Neural progenitor cell (in vitro differentiated cells): Measurements from ENCODE around the gene SPINK5. TPM values are rescaled to one million over a fixed set of nuclear protein-coding genes. Genes with fewer than 3 reads are reported as not detected.

Source experiments
- DNase-seq: peaks from one replicate; pipeline ENCODE4 v3.0.0-alpha.2; 2016; ENCODE audit warnings: low spot score
- H2AFZ ChIP-seq: fragments of 200-600 bp; sonication (generic); replicated peaks from 2 replicates; pipeline ENCODE4 v1.6.1; 2016; ENCODE audit warnings: antibody characterized with exemption
- H3F3A ChIP-seq: fragments of 200-600 bp; sonication (generic); 2 replicates; pipeline ENCODE4 v1.6.1; 2016; ENCODE audit warnings: antibody characterized with exemption, low read depth
- H3K27ac ChIP-seq: fragments of 200-600 bp; sonication (generic); 2 replicates; pipeline ENCODE4 v1.5.1; 2016; ENCODE audit warnings: mild to moderate bottlenecking
- H3K27me3 ChIP-seq: fragments of 200-600 bp; sonication (generic); 2 replicates; pipeline ENCODE4 v1.6.1; 2016; ENCODE audit warnings: mild to moderate bottlenecking, moderate library complexity
- H3K36me3 ChIP-seq: fragments of 200-600 bp; sonication (generic); 2 replicates; pipeline ENCODE4 v1.5.1; 2016
- H3K4me1 ChIP-seq: fragments of 200-600 bp; sonication (generic); 2 replicates; pipeline ENCODE4 v1.6.1; 2016; ENCODE audit warnings: mixed run types
- H3K4me2 ChIP-seq: fragments of 200-600 bp; sonication (generic); 2 replicates; pipeline ENCODE4 v1.6.1; 2016
- H3K4me3 ChIP-seq: fragments of 200-600 bp; sonication (generic); 2 replicates; pipeline ENCODE4 v1.5.1; 2016
- H3K79me2 ChIP-seq: fragments of 200-600 bp; sonication (generic); 2 replicates; pipeline ENCODE4 v1.6.1; 2016; ENCODE audit warnings: low read depth
- H3K9ac ChIP-seq: fragments of 200-600 bp; sonication (generic); 2 replicates; pipeline ENCODE4 v1.6.1; 2016
- H3K9me3 ChIP-seq: fragments of 200-600 bp; sonication (generic); 2 replicates; pipeline ENCODE4 v1.5.1; 2016; ENCODE audit warnings: low read depth
- H4K20me1 ChIP-seq: fragments of 200-600 bp; sonication (generic); 2 replicates; pipeline ENCODE4 v1.6.1; 2016; ENCODE audit warnings: low read depth
- H3K27ac Mint-ChIP-seq: 3 replicates; pipeline ENCODE4 v1.8.0; 2021; ENCODE audit warnings: mixed read lengths
- H3K27me3 Mint-ChIP-seq: 2 replicates; pipeline ENCODE4 v1.8.0; 2022; ENCODE audit warnings: low read depth, mild to moderate bottlenecking, inconsistent platforms, moderate library complexity, mixed read lengths; ENCODE audit not compliant: insufficient read depth
- H3K36me3 Mint-ChIP-seq: 3 replicates; pipeline ENCODE4 v1.8.0; 2021; ENCODE audit warnings: mixed read lengths
- H3K4me1 Mint-ChIP-seq: 3 replicates; pipeline ENCODE4 v1.8.0; 2021; ENCODE audit warnings: mixed read lengths
- H3K4me3 Mint-ChIP-seq: 3 replicates; pipeline ENCODE4 v1.8.0; 2021; ENCODE audit warnings: mild to moderate bottlenecking, moderate library complexity, mixed read lengths
- H3K9me3 Mint-ChIP-seq: 3 replicates; pipeline ENCODE4 v1.8.0; 2020; ENCODE audit warnings: mixed read lengths
- CTCF ChIP-seq: fragments of 200-600 bp; sonication (generic); IDR thresholded peaks from 2 replicates; pipeline ENCODE4 v1.5.1; 2017; ENCODE audit warnings: antibody characterized with exemption, mild to moderate bottlenecking
- EZH2 ChIP-seq: fragments of 200-600 bp; sonication (generic); IDR thresholded peaks from 2 replicates; pipeline ENCODE4 v1.6.1; 2017; ENCODE audit warnings: antibody characterized with exemption, mild to moderate bottlenecking, moderate library complexity
- EZH2phosphoT487 ChIP-seq: fragments of 200-600 bp; sonication (generic); IDR thresholded peaks from 2 replicates; pipeline ENCODE4 v1.6.1; 2017; ENCODE audit warnings: antibody characterized with exemption
- total RNA-seq: library from RNA; depleted of rRNA; stranded (reverse); fragments of >200 nt; gene quantifications from 2 replicates; pipeline ENCODE4 v1.2.3, GENCODE V29; 2015; ENCODE audit warnings: low replicate concordance

The SPINK5 gene
- total RNA-seq, 1 donor from 2014 or later = 18.1 TPM

- no peak overlapping the region for H3K27ac Mint-ChIP-seq
- Histone ChIP-seq H3K27me3 (no peaks in the 10 kb centered on the region), H2AFZ (no peak overlapping the region), H3K9me3 (no peaks in the 10 kb centered on the region), H3K79me2 (no peaks in the 10 kb centered on the region), H3K4me3 (no peak overlapping the region), H3K4me2 (no peak overlapping the region), H3K9ac (no peak overlapping the region), H3F3A (peaks cover 9% of the 10 kb centered on the region), H3K4me1 (peaks cover 12% of the 10 kb centered on the region), H4K20me1 (no peaks in the 10 kb centered on the region), H3K27ac (no peak overlapping the region), H3K36me3 (no peaks in the 10 kb centered on the region)
- H3K4me3 Mint-ChIP-seq = no peak overlapping the region
- no peaks in the 10 kb centered on the region for H3K36me3 Mint-ChIP-seq
- no peaks in the 10 kb centered on the region for H3K9me3 Mint-ChIP-seq
- DNase-seq = no peak
- H3K4me1 Mint-ChIP-seq = peaks cover 5% of the 10 kb centered on the region
- no peak for TF ChIP-seq CTCF
- TF ChIP-seq EZH2 = no peak
- no peak for TF ChIP-seq EZH2phosphoT487
- peaks cover 2% of the 10 kb centered on the region for H3K27me3 Mint-ChIP-seq
These were observed 113.4 kb downstream of the SPINK5 start for GRCh38 chr5:148177207-148177606.

GRCh38 chr5:148179234-148179824 is 115.5 kb downstream of the SPINK5 start:
- no peaks in the 10 kb centered on the region for H3K36me3 Mint-ChIP-seq
- Histone ChIP-seq H3K4me1 (peaks cover 12% of the 10 kb centered on the region), H3K27me3 (no peaks in the 10 kb centered on the region), H3K4me2 (no peak overlapping the region), H3F3A (peaks cover 9% of the 10 kb centered on the region), H3K27ac (no peak overlapping the region), H2AFZ (no peak overlapping the region), H3K79me2 (no peaks in the 10 kb centered on the region), H3K36me3 (no peaks in the 10 kb centered on the region), H4K20me1 (no peaks in the 10 kb centered on the region), H3K9ac (no peak overlapping the region), H3K9me3 (no peaks in the 10 kb centered on the region), H3K4me3 (no peak overlapping the region)
- H3K9me3 Mint-ChIP-seq = no peaks in the 10 kb centered on the region
- no peak for TF ChIP-seq EZH2
- peak; percentile 85 for TF ChIP-seq CTCF
- H3K4me1 Mint-ChIP-seq = peaks cover 5% of the 10 kb centered on the region
- no peak overlapping the region for H3K27ac Mint-ChIP-seq
- H3K4me3 Mint-ChIP-seq = no peak overlapping the region
- peaks cover 2% of the 10 kb centered on the region for H3K27me3 Mint-ChIP-seq
- DNase-seq = peak; percentile 67

GRCh38 chr5:148186248-148187003 is 122.6 kb downstream of the SPINK5 start:
- no peaks in the 10 kb centered on the region for H4K20me1 ChIP-seq
- no peak overlapping the region for H3K4me2 ChIP-seq
- H3K27ac ChIP-seq = no peak overlapping the region
- Mint-ChIP-seq H3K36me3 (no peaks in the 10 kb centered on the region), H3K4me3 (no peak overlapping the region), H3K9me3 (no peaks in the 10 kb centered on the region), H3K27me3 (no peaks in the 10 kb centered on the region), H3K27ac (no peak overlapping the region), H3K4me1 (no peaks in the 10 kb centered on the region)
- H3K4me3 ChIP-seq = no peak overlapping the region
- no peak for DNase-seq
- no peak for TF ChIP-seq CTCF
- TF ChIP-seq EZH2 = no peak
- no peak for TF ChIP-seq EZH2phosphoT487
- H3K9ac ChIP-seq = no peak overlapping the region
- H3K79me2 ChIP-seq = no peaks in the 10 kb centered on the region
- no peaks in the 10 kb centered on the region for H3F3A ChIP-seq
- H3K4me1 ChIP-seq = no peaks in the 10 kb centered on the region
- H2AFZ ChIP-seq = no peak overlapping the region
- no peaks in the 10 kb centered on the region for H3K27me3 ChIP-seq
- no peaks in the 10 kb centered on the region for H3K36me3 ChIP-seq
- no peaks in the 10 kb centered on the region for H3K9me3 ChIP-seq

Other genes with a start within 250 kb of the SPINK5 start
- gene SPINK1, start 232.3 kb upstream of the SPINK5 start, total RNA-seq = not detected in 2 replicates
- gene SCGB3A2, start 185.3 kb upstream of the SPINK5 start, total RNA-seq = not detected in 2 replicates
- gene C5orf46, start 157.4 kb upstream of the SPINK5 start, total RNA-seq = not detected in 2 replicates
- not detected in 2 replicates for gene SPINK14, start 104.6 kb downstream of the SPINK5 start, total RNA-seq
- not detected in 2 replicates for gene SPINK6, start 139.1 kb downstream of the SPINK5 start, total RNA-seq
- not detected in 2 replicates for gene MARCOL, start 174.5 kb downstream of the SPINK5 start, total RNA-seq
- gene SPINK13, start 204.8 kb downstream of the SPINK5 start, total RNA-seq = not detected in 2 replicates
- gene SPINK7, start 248.4 kb downstream of the SPINK5 start, total RNA-seq = not detected in 2 replicates